Astrocyte (in vitro differentiated cells and primary cell): ENCODE data around the gene TIGIT. TPM values are rescaled to one million over a fixed set of nuclear protein-coding genes. Genes with fewer than 3 reads are reported as not detected.
A peak's percentile ranks its signal among the peaks of the same experiment; 100 is the strongest.

ENCODE experiments used
- DNase-seq: peaks from one replicate; pipeline ENCODE4 v3.0.0-alpha.2; 2010; ENCODE audit warnings: low read depth
- FAIRE-seq: peaks from 2 replicates; lab custom pipeline; 2011; peaks lifted over from hg19 to GRCh38; lab: Jason Lieb, UNC
- H2AFZ ChIP-seq: 2 replicates; pipeline ENCODE4 v1.6.0; 2012; ENCODE audit warnings: low read depth, low read length, inconsistent platforms
- H3K27ac ChIP-seq: 2 replicates; pipeline ENCODE4 v1.5.1; 2011; ENCODE audit warnings: low read depth, low read length, inconsistent platforms
- H3K27me3 ChIP-seq: 2 replicates; pipeline ENCODE4 v1.6.0; 2011; ENCODE audit warnings: low read length, inconsistent platforms; ENCODE audit not compliant: insufficient read depth
- H3K36me3 ChIP-seq: 2 replicates; pipeline ENCODE4 v1.5.1; 2011; ENCODE audit warnings: low read length, inconsistent platforms; ENCODE audit not compliant: insufficient read depth
- H3K4me1 ChIP-seq: 2 replicates; pipeline ENCODE4 v1.5.1; 2011; ENCODE audit warnings: low read length, inconsistent platforms; ENCODE audit not compliant: insufficient read depth
- H3K4me2 ChIP-seq: 2 replicates; pipeline ENCODE4 v1.6.0; 2012; ENCODE audit warnings: low read length, inconsistent platforms
- H3K4me3 ChIP-seq: 2 replicates; pipeline ENCODE4 v1.5.1; 2011; ENCODE audit warnings: low read depth, mild to moderate bottlenecking, low read length, inconsistent platforms; ENCODE audit not compliant: insufficient read depth
- H3K79me2 ChIP-seq: 2 replicates; pipeline ENCODE4 v1.6.0; 2012; ENCODE audit warnings: mild to moderate bottlenecking, low read length, inconsistent platforms; ENCODE audit not compliant: insufficient read depth
- H3K9ac ChIP-seq: 2 replicates; pipeline ENCODE4 v1.6.0; 2012; ENCODE audit warnings: mild to moderate bottlenecking, low read length, inconsistent platforms
- H3K9me3 ChIP-seq: 2 replicates; pipeline ENCODE4 v1.5.1; 2012; ENCODE audit warnings: low read depth, mild to moderate bottlenecking, low read length, inconsistent platforms; ENCODE audit not compliant: insufficient read depth
- H4K20me1 ChIP-seq: 2 replicates; pipeline ENCODE4 v1.6.0; 2012; ENCODE audit warnings: low read length, inconsistent platforms; ENCODE audit not compliant: insufficient read depth
- H3K27ac Mint-ChIP-seq: one replicate; pipeline ENCODE4 v1.8.0; 2021; ENCODE audit warnings: mild to moderate bottlenecking, mixed read lengths; ENCODE audit not compliant: unreplicated experiment
- H3K27me3 Mint-ChIP-seq: one replicate; pipeline ENCODE4 v1.8.0; 2021; ENCODE audit warnings: low read depth, mixed read lengths; ENCODE audit not compliant: unreplicated experiment
- H3K36me3 Mint-ChIP-seq: one replicate; pipeline ENCODE4 v1.8.0; 2021; ENCODE audit warnings: low read depth, mixed read lengths; ENCODE audit not compliant: unreplicated experiment
- H3K4me1 Mint-ChIP-seq: one replicate; pipeline ENCODE4 v1.8.0; 2021; ENCODE audit warnings: low read depth, mixed read lengths; ENCODE audit not compliant: unreplicated experiment
- H3K4me3 Mint-ChIP-seq: one replicate; pipeline ENCODE4 v1.8.0; 2021; ENCODE audit warnings: mild to moderate bottlenecking, moderate library complexity, mixed read lengths; ENCODE audit not compliant: unreplicated experiment
- H3K9me3 Mint-ChIP-seq: one replicate; pipeline ENCODE4 v1.8.0; 2021; ENCODE audit warnings: mild to moderate bottlenecking, mixed read lengths; ENCODE audit not compliant: unreplicated experiment
- CTCF ChIP-seq: IDR thresholded peaks from 2 replicates; pipeline ENCODE4 v1.5.1; 2011; ENCODE audit warnings: low read depth, mild to moderate bottlenecking, inconsistent platforms, low read length, moderate library complexity; ENCODE audit not compliant: insufficient read depth
- EZH2 ChIP-seq: IDR thresholded peaks from 2 replicates; pipeline ENCODE4 v1.6.1; 2012; ENCODE audit warnings: mild to moderate bottlenecking, low read length, inconsistent platforms; ENCODE audit not compliant: insufficient read depth
- total RNA-seq: library from RNA; stranded (reverse); gene quantifications from 2 replicates; pipeline ENCODE4 v1.2.1, GENCODE V29; 2021

Gene TIGIT
- total RNA-seq, 1 donor from 2014 or later = not detected

GRCh38 chr3:114336857-114337256 is 43.0 kb downstream of the TIGIT start:
- Histone ChIP-seq H3K27ac (no peak overlapping the region), H3K9ac (no peak overlapping the region), H3K4me3 (no peak overlapping the region), H4K20me1 (no peaks in the 10 kb centered on the region), H3K79me2 (no peaks in the 10 kb centered on the region), H3K36me3 (peaks cover 5% of the 10 kb centered on the region), H3K27me3 (no peaks in the 10 kb centered on the region), H3K4me2 (no peak overlapping the region), H3K9me3 (no peaks in the 10 kb centered on the region), H3K4me1 (no peaks in the 10 kb centered on the region), H2AFZ (no peak overlapping the region)
- no peak for FAIRE-seq
- Mint-ChIP-seq H3K27ac (no peak overlapping the region), H3K27me3 (no peaks in the 10 kb centered on the region), H3K36me3 (peaks cover 5% of the 10 kb centered on the region), H3K9me3 (no peaks in the 10 kb centered on the region), H3K4me1 (no peaks in the 10 kb centered on the region), H3K4me3 (no peak overlapping the region)
- TF ChIP-seq CTCF (no peak), EZH2 (no peak)
- no peak for DNase-seq

GRCh38 chr3:114338651-114339357 is 45.0 kb downstream of the TIGIT start:
- Histone ChIP-seq H3K27ac (no peak overlapping the region), H3K4me1 (no peaks in the 10 kb centered on the region), H3K36me3 (no peaks in the 10 kb centered on the region), H2AFZ (no peak overlapping the region), H3K27me3 (no peaks in the 10 kb centered on the region), H3K4me2 (no peak overlapping the region), H4K20me1 (peaks cover 2% of the 10 kb centered on the region), H3K9me3 (no peaks in the 10 kb centered on the region), H3K9ac (no peak overlapping the region), H3K4me3 (no peak overlapping the region), H3K79me2 (no peaks in the 10 kb centered on the region)
- peaks cover 9% of the 10 kb centered on the region for H3K36me3 Mint-ChIP-seq
- H3K4me1 Mint-ChIP-seq = no peaks in the 10 kb centered on the region
- DNase-seq (no peak), FAIRE-seq (no peak)
- TF ChIP-seq EZH2 (no peak), CTCF (no peak)
- H3K27me3 Mint-ChIP-seq = no peaks in the 10 kb centered on the region
- no peak overlapping the region for H3K27ac Mint-ChIP-seq
- no peaks in the 10 kb centered on the region for H3K9me3 Mint-ChIP-seq
- H3K4me3 Mint-ChIP-seq = no peak overlapping the region

- H3K9me3 ChIP-seq = no peaks in the 10 kb centered on the region
- TF ChIP-seq EZH2 (no peak), CTCF (no peak)
- H3K4me1 Mint-ChIP-seq = no peaks in the 10 kb centered on the region
- no peaks in the 10 kb centered on the region for H3K36me3 ChIP-seq
- H3K9ac ChIP-seq = no peak overlapping the region
- no peaks in the 10 kb centered on the region for H3K27me3 Mint-ChIP-seq
- peaks cover 5% of the 10 kb centered on the region for H3K36me3 Mint-ChIP-seq
- no peak overlapping the region for H2AFZ ChIP-seq
- no peak for FAIRE-seq
- no peaks in the 10 kb centered on the region for H3K9me3 Mint-ChIP-seq
- H3K4me1 ChIP-seq = no peaks in the 10 kb centered on the region
- no peak overlapping the region for H3K27ac Mint-ChIP-seq
- no peaks in the 10 kb centered on the region for H3K27me3 ChIP-seq
- no peak overlapping the region for H3K27ac ChIP-seq
- peak; percentile 10 for DNase-seq
- H4K20me1 ChIP-seq = peaks cover 2% of the 10 kb centered on the region
- no peak overlapping the region for H3K4me2 ChIP-seq
- no peak overlapping the region for H3K4me3 Mint-ChIP-seq
- H3K4me3 ChIP-seq = no peak overlapping the region
- no peaks in the 10 kb centered on the region for H3K79me2 ChIP-seq
Measured at GRCh38 chr3:114344492-114344891, 50.7 kb downstream of the TIGIT start.
